NCI-H1092 treated with DMSO at 0.1 percent for 48 hours (cell line): ENCODE data around the gene IGSF3.
"Not testable (repeated sequence)": the region's sequence is repeated elsewhere in the genome, so short reads cannot be mapped to it uniquely, and the experiment has no call there.

Source experiments
- DNase-seq: peaks from one replicate; lab custom pipeline; 2025; lab: John Stamatoyannopoulos, UW

IGSF3 gene

GRCh38 chr1:116661633-116662032, 5.9 kb downstream of the IGSF3 start:
- no peak for DNase-seq

- DNase-seq, result not testable (repeated sequence)
These were observed 8.9 kb downstream of the IGSF3 start for GRCh38 chr1:116658645-116659044.

DNA sequence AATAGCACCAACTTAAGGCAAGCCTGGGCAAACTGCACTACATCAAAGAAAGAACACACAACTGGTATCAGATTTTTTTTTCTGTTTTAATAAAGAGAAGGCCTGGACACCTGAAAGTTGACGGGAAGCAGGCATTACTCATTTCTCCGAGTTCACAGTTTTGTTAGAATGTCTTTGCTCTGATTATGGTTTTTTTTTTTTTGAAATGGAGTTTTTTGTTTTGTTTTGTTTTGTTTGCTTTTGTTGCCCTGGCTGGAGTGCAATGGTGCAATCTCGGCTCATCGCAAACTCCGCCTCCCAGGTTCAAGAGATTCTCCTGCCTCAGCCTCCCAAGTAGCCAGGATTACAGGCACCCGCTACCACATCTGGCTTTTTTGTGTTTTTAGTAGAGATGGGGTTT, 9.7 kb downstream of the IGSF3 start:
- DNase-seq, result not testable (repeated sequence)

DNA sequence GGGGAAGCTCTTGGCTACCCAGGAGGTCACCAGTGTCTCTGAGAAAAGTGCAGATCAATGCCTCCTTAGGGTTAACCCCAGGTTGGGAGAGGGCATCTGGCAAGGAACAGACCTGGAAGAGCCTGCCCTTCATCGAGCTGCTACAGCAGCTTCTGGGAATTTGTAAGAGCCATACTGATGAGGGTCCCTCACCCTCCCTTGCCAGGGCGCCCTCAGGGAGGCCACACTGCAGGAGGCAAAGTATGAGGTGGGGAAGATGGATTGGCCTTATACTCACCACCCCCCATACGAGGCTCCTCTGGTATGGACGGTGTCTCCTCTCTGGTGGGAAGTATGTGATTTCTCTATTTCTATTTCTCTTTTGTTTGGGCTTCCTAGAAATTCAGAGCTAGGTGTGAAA, 13.2 kb downstream of the IGSF3 start:
- DNase-seq, result no peak

DNA sequence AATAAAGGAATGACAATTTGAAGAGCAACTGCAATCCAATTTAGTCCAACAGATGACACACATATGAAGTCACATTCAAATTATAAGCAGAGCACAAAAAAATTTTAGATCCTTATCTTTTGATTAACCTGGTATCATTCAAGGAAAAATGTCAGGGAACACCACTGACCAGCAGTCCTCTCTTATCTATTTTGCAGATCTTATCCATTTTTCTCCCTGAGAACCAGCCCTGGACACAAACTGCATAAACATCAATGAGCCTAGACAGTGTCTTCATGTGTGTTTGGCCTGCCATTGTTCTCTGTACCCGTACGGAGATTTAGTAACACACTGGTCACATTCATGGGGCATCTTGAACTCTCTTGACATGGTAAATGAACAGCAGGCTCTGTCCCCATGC, 14.9 kb downstream of the IGSF3 start:
- DNase-seq, result not testable (repeated sequence)

GRCh38 chr1:116650781-116651180, 16.8 kb downstream of the IGSF3 start:
- DNase-seq, result not testable (repeated sequence)

DNA sequence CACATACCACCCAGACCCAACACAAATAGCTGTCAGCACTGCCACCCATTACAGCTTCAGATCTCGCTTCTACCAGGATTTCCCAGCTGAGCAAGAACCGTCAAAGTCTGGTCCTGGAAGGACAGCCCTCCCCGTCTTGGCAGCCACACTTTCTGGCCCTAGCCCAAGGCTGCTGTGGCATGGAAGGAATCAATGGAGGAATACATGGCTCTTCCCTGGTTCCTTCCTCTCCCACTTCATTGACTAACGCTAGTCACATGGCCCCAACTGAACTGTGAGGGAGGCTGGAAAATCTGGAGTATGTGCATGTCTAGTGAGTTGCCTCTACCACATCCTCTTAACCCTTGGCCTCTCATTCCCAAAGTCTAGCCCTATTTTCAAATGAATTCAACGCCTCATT, 18.5 kb downstream of the IGSF3 start:
- not testable (repeated sequence) for DNase-seq

DNA sequence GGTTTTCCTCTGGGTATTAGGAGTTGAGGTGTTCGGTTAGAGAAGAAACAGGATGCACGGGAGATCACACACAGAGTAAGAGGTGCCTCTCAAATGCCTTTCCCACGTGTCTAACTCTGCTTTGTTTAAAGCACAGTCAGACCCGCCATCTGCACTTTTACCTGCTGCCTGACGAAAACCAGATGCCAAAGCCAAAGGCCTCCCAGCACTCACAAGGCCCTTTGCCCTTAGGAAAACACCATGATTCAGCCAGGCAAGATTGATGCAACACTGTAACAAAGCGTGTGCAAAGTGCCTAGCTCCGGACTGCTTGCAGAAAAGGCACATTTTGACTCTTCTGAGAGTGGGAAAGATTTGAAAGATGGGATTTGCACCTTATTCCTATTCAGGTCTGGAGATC, 19.2 kb downstream of the IGSF3 start:
- DNase-seq, result not testable (repeated sequence)

- not testable (repeated sequence) for DNase-seq
These were observed 20.3 kb downstream of the IGSF3 start for GRCh38 chr1:116647186-116647585.

DNA sequence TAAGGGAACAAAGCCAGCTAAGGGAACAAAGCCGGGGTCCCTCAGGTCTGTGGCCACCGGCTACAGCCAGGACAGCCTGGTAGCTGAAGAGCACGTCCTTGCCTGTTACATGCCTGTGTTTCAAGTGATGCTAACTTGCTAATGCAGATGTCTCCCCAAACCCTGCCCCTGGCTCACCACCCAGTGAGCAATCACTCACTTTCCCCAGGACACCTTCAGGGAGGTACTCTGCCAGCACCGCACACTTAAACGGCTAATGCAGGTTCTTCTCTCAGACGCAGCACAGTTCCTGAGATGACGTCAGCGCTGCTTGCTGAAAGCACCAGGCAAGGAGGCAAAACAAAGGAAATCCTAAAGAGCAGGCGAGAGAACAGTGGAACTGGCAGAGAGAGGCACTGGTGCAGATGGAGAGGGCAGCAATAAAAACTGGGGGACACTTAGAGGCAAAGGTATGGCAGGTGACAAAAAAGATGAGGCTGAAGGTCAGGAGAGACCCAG, 20.8 kb downstream of the IGSF3 start:
- DNase-seq, result not testable (repeated sequence)

DNA sequence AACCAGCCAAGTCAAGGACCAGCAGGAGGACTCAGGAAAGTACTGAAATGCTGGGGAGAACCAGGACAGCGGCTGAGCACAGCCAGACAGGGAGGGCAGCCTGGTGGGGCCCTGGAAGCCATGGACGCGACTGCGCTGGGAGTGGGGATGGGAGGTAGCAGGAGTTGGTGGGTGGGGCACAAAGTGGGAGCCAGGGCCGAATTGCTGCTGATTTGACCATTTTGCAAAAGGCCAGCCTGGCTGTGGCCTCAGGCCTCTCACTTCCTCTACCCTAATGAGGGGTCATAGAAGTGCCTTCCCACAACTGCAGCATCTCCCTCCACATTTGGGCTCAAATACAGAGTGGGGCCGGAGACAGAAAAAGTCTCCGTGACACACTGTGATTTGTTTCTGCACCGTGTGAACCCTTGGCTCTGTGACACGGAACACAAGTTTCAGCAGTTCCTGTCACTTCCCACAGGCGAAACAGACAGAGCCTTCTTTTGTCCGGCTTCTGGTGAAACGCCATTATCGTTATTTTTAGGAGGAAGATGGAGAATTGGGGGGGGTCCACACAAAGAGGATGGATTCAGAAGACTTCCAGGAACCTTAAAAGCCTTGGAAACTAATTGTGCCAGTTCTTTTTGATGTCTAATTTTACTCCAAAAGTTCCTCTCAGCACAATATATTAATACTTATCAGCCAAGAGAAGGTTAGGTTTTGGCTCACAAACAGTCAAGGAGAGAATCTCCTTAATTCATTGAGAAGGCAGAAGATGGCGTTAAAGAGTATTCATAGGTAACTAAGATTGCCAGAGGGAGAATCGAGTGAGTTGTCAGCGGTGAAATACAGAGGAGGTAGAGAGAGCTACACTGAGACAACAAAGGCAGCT, 21.5 kb downstream of the IGSF3 start:
- not testable (repeated sequence) for DNase-seq

- not testable (repeated sequence) for DNase-seq
These were observed 22.5 kb downstream of the IGSF3 start for GRCh38 chr1:116644993-116645392.

- not testable (repeated sequence) for DNase-seq
These were observed 23.4 kb downstream of the IGSF3 start for GRCh38 chr1:116644096-116644495.

GRCh38 chr1:116643281-116643751, 24.2 kb downstream of the IGSF3 start:
- not testable (repeated sequence) for DNase-seq

GRCh38 chr1:116642311-116643280, 24.9 kb downstream of the IGSF3 start:
- peak; percentile 49 for DNase-seq

GRCh38 chr1:116637583-116637982, 29.9 kb downstream of the IGSF3 start:
- DNase-seq, result not testable (repeated sequence)

DNA sequence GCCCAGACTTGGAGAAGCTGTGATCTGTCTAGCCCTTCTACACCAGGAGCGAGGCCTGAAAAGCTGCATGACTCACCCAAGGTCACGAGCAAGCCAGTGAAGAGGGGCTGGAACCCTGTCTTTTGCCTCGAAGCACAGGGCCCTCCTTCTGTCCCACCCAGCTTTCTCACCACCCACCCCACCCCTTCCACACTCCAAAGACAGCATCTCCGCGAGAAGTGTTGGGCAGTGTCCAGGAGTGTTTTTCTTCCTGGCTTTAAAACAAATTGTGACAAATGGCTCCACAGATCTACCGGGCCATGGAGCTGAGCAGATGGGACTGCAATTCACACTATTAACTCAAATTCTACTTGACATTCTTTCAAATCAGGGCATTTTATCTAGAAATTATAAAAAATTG, 30.9 kb downstream of the IGSF3 start:
- DNase-seq, result not testable (repeated sequence)

GRCh38 chr1:116634386-116634785, 33.1 kb downstream of the IGSF3 start:
- DNase-seq, result not testable (repeated sequence)

- not testable (repeated sequence) for DNase-seq
These were observed 35.3 kb downstream of the IGSF3 start for GRCh38 chr1:116631996-116632925.

DNA sequence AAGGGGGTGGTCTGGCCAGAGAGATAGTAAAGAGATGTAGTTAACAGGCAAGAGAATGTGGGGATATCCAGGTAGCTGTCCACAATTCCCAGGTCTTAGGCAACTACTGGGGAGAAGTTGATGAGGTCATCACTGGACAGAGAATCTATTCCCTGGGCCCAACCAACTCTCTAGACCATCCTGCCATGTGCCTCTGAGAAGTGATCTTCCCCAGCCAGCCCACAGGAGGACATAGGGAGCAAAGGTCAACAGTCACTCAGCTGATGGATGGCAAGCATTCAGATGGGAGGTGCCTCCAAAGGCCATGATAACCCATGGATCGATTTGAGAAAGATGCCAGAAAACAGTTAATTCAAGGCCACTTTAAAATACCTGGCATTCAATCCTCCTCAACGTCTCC, 36.0 kb downstream of the IGSF3 start:
- not testable (repeated sequence) for DNase-seq

- not testable (repeated sequence) for DNase-seq
These were observed 37.5 kb downstream of the IGSF3 start for GRCh38 chr1:116630057-116630456.
